Karpas-422 (cell line): ENCODE measurements around the gene DHRS7B. TPM values are rescaled to one million over a fixed set of nuclear protein-coding genes. Genes with fewer than 3 reads are reported as not detected.

Source experiments
- DNase-seq: peaks from one replicate; pipeline ENCODE4 v3.0.0-alpha.2; 2015
- H2AFZ ChIP-seq: fragments of 200-600 bp; sonication (generic); 2 replicates; pipeline ENCODE4 v1.6.1; 2014; ENCODE audit warnings: antibody characterized with exemption, low read length, mixed read lengths
- H3K27ac ChIP-seq: fragments of 200-600 bp; sonication (generic); 2 replicates; pipeline ENCODE4 v1.5.1; 2014; ENCODE audit warnings: mild to moderate bottlenecking, low read length, moderate library complexity
- H3K27me3 ChIP-seq: fragments of 200-600 bp; sonication (generic); 2 replicates; pipeline ENCODE4 v1.6.1; 2014; ENCODE audit warnings: low read length, mixed read lengths
- H3K36me3 ChIP-seq: fragments of 200-600 bp; sonication (generic); 2 replicates; pipeline ENCODE4 v1.6.1; 2014; ENCODE audit warnings: low read length, mixed read lengths; ENCODE audit not compliant: insufficient read depth
- H3K4me1 ChIP-seq: fragments of 200-600 bp; sonication (generic); 2 replicates; pipeline ENCODE4 v1.6.1; 2014; ENCODE audit warnings: mild to moderate bottlenecking, low read length, mixed read lengths
- H3K4me2 ChIP-seq: fragments of 200-600 bp; sonication (generic); 2 replicates; pipeline ENCODE4 v1.6.1; 2014; ENCODE audit warnings: low read length, low read depth, mild to moderate bottlenecking; ENCODE audit not compliant: poor library complexity, severe bottlenecking
- H3K4me3 ChIP-seq: fragments of 200-600 bp; sonication (generic); 2 replicates; pipeline ENCODE4 v1.5.1; 2014; ENCODE audit warnings: mild to moderate bottlenecking, antibody characterized with exemption, low read length, mixed read lengths
- H3K79me2 ChIP-seq: fragments of 200-600 bp; sonication (generic); 2 replicates; pipeline ENCODE4 v1.6.1; 2014; ENCODE audit warnings: mild to moderate bottlenecking, low read length, mixed read lengths
- H3K9ac ChIP-seq: fragments of 200-600 bp; sonication (generic); 2 replicates; pipeline ENCODE4 v1.6.0; 2014; ENCODE audit warnings: low read length
- H3K9me2 ChIP-seq: fragments of 200-600 bp; sonication (generic), shearing (Covaris generic); replicated peaks from 2 replicates; pipeline ENCODE4 v1.6.0; 2014; ENCODE audit warnings: mild to moderate bottlenecking, low read length, moderate library complexity; ENCODE audit not compliant: insufficient read depth
- H3K9me3 ChIP-seq: fragments of 300-700, 200-600 bp; sonication (generic); 2 replicates; pipeline ENCODE4 v1.6.1; 2014; ENCODE audit warnings: low read length, mixed read lengths
- H4K20me1 ChIP-seq: fragments of 200-600 bp; sonication (generic); 2 replicates; pipeline ENCODE4 v1.6.1; 2014; ENCODE audit warnings: mild to moderate bottlenecking, antibody characterized with exemption, low read length, low read depth; ENCODE audit not compliant: insufficient read depth
- total RNA-seq: library from RNA; depleted of rRNA; stranded (reverse); fragments of >200 nt; shearing (Covaris generic); gene quantifications from 2 replicates; pipeline ENCODE4 v1.2.3, GENCODE V29; 2014; ENCODE audit warnings: low replicate concordance

Gene DHRS7B
- total RNA-seq, 1 experiment from 2014 or later, result 2.2 TPM

DNA sequence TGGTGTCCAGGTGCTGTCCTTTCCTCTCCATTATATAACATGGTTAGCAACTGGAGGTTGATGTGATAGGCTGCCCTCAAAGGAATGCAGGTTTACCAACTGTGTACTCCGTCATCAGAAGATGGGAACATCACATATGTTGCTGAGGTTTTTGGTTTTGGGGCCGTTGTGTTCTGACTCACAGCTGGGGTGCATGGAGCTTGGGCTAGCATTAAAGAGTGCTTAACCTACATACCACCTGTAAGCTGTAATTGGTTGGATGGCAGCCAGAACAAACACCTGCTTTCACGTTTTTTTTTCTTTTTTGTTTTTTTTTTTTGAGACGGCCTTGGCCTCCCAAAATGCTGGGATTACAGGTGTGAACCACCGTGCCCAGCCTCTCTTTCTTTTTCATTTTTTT lies 66.3 kb downstream of the DHRS7B start:
- no peak overlapping the region for H3K4me3 ChIP-seq
- H4K20me1 ChIP-seq, result no peaks in the 10 kb centered on the region
- H3K79me2 ChIP-seq, result peaks cover under 1% of the 10 kb centered on the region; the same call in 1 of the 2 replicates
- H3K27me3 ChIP-seq, result no peaks in the 10 kb centered on the region
- H3K4me1 ChIP-seq, result no peaks in the 10 kb centered on the region
- peaks cover 2% of the 10 kb centered on the region; the same call in 1 of the 2 replicates for H3K36me3 ChIP-seq
- H3K9me3 ChIP-seq, result no peaks in the 10 kb centered on the region
- no peak for DNase-seq
- no peak overlapping the region for H3K27ac ChIP-seq
- no peak overlapping the region for H3K4me2 ChIP-seq
- H3K9me2 ChIP-seq, result no peaks in the 10 kb centered on the region
- H3K9ac ChIP-seq, result no peak overlapping the region
- H2AFZ ChIP-seq, result no peak overlapping the region

GRCh38 chr17:21194226-21194625 lies 67.5 kb downstream of the DHRS7B start:
- Histone ChIP-seq H3K4me1 (no peaks in the 10 kb centered on the region), H3K9me2 (no peaks in the 10 kb centered on the region), H3K4me3 (no peak overlapping the region), H3K9ac (no peak overlapping the region), H2AFZ (no peak overlapping the region), H3K4me2 (no peak overlapping the region), H4K20me1 (0 out of 2 replicates have a peak, but pooled peaks cover 7% of the 10 kb centered on the region), H3K9me3 (no peaks in the 10 kb centered on the region), H3K27ac (no peak overlapping the region), H3K36me3 (peaks cover 8% of the 10 kb centered on the region; the same call in 1 of the 2 replicates), H3K27me3 (no peaks in the 10 kb centered on the region), H3K79me2 (peaks cover 9% of the 10 kb centered on the region)
- DNase-seq, result no peak

GRCh38 chr17:21194703-21195102 lies 67.9 kb downstream of the DHRS7B start:
- peaks cover 14% of the 10 kb centered on the region for H3K79me2 ChIP-seq
- no peak overlapping the region for H3K27ac ChIP-seq
- DNase-seq, result no peak

GRCh38 chr17:21196126-21196525 lies 69.4 kb downstream of the DHRS7B start:
- no peak overlapping the region for H2AFZ ChIP-seq
- H3K27me3 ChIP-seq, result no peaks in the 10 kb centered on the region
- no peak overlapping the region for H3K4me2 ChIP-seq
- no peaks in the 10 kb centered on the region for H3K9me2 ChIP-seq
- H3K4me1 ChIP-seq, result no peaks in the 10 kb centered on the region
- no peaks in the 10 kb centered on the region for H3K9me3 ChIP-seq
- H3K27ac ChIP-seq, result no peak overlapping the region
- peaks cover 28% of the 10 kb centered on the region for H3K79me2 ChIP-seq
- no peak for DNase-seq
- H3K36me3 ChIP-seq, result peaks cover 8% of the 10 kb centered on the region; the same call in 1 of the 2 replicates
- H4K20me1 ChIP-seq, result peaks cover 21% of the 10 kb centered on the region; the same call in 1 of the 2 replicates
- H3K9ac ChIP-seq, result no peak overlapping the region
- no peak overlapping the region for H3K4me3 ChIP-seq

More at GRCh38 chr17:21194703-21195102, 67.9 kb downstream of the DHRS7B start:
- Histone ChIP-seq H3K4me1 (no peaks in the 10 kb centered on the region), H3K9me3 (no peaks in the 10 kb centered on the region), H2AFZ (no peak overlapping the region), H3K4me3 (no peak overlapping the region), H3K36me3 (peaks cover 8% of the 10 kb centered on the region; the same call in 1 of the 2 replicates), H3K27me3 (no peaks in the 10 kb centered on the region), H3K9me2 (no peaks in the 10 kb centered on the region), H4K20me1 (0 out of 2 replicates have a peak, but pooled peaks cover 7% of the 10 kb centered on the region), H3K4me2 (no peak overlapping the region), H3K9ac (no peak overlapping the region)

- Histone ChIP-seq H3K79me2 (peaks cover 50% of the 10 kb centered on the region), H3K36me3 (peaks cover 8% of the 10 kb centered on the region; the same call in 1 of the 2 replicates), H2AFZ (no peak overlapping the region), H3K9ac (no peak overlapping the region), H3K27me3 (no peaks in the 10 kb centered on the region), H4K20me1 (peaks cover 32% of the 10 kb centered on the region; the same call in 1 of the 2 replicates), H3K4me1 (no peaks in the 10 kb centered on the region), H3K27ac (no peak overlapping the region), H3K9me2 (no peaks in the 10 kb centered on the region), H3K9me3 (no peaks in the 10 kb centered on the region), H3K4me3 (no peak overlapping the region), H3K4me2 (no peak overlapping the region)
- no peak for DNase-seq
These were observed 71.6 kb downstream of the DHRS7B start for GRCh38 chr17:21198411-21198810.

DNA sequence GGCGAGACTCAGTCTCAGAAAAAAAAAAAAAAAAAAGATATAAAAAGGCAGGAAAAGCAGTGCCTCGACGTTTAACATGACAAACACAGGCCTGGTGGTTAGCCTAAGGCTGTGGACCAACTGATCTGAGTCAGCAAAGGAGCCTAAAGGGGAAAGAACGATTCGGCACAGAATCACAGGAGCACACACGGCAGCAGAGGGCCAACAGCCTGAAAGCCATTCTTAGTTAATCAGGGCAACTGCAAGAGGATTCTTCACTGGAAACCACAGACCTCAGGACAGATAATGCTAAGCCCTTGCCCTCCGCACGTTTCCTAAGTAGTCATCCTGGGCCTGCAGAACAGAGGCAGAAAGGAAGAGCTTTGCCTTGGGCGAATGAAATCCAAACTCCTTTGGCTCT lies 72.5 kb downstream of the DHRS7B start:
- H3K4me1 ChIP-seq, result no peaks in the 10 kb centered on the region
- H3K9me2 ChIP-seq, result no peaks in the 10 kb centered on the region
- H3K9me3 ChIP-seq, result no peaks in the 10 kb centered on the region
- no peak overlapping the region for H3K27ac ChIP-seq
- H4K20me1 ChIP-seq, result peaks cover 32% of the 10 kb centered on the region; the same call in 1 of the 2 replicates
- H3K79me2 ChIP-seq, result peaks cover 56% of the 10 kb centered on the region
- H3K4me2 ChIP-seq, result no peak overlapping the region
- peaks cover 8% of the 10 kb centered on the region; the same call in 1 of the 2 replicates for H3K36me3 ChIP-seq
- no peak overlapping the region for H2AFZ ChIP-seq
- H3K9ac ChIP-seq, result no peak overlapping the region
- H3K27me3 ChIP-seq, result no peaks in the 10 kb centered on the region
- no peak for DNase-seq
- H3K4me3 ChIP-seq, result no peak overlapping the region

DNA sequence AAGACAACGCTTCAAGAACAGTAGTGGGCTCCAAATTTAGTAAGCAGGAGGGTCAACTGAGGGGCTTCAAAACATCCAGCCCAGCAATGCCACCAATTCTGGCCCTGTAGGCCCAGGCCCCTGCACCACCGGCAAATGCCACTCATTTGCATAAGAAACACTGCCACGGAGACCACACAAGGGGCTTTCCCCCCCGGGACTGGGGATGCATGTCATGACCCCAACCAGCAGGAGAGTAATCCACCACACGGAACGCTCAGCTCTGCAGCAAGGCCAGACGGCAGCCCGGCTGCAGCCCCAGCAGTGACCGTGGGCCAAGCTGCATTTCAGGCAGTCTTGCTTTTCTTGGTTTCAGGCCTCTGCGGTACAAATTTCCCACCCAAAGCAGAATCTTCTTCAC lies 73.1 kb downstream of the DHRS7B start:
- Histone ChIP-seq H3K9ac (no peak overlapping the region), H3K9me2 (no peaks in the 10 kb centered on the region), H2AFZ (no peak overlapping the region), H3K27me3 (no peaks in the 10 kb centered on the region), H3K9me3 (no peaks in the 10 kb centered on the region), H3K4me2 (no peak overlapping the region), H3K36me3 (peaks cover 8% of the 10 kb centered on the region; the same call in 1 of the 2 replicates), H3K27ac (no peak overlapping the region), H3K4me1 (no peaks in the 10 kb centered on the region), H3K4me3 (no peak overlapping the region), H3K79me2 (peaks cover 61% of the 10 kb centered on the region), H4K20me1 (peaks cover 38% of the 10 kb centered on the region; the same call in 1 of the 2 replicates)
- DNase-seq, result no peak

DNA sequence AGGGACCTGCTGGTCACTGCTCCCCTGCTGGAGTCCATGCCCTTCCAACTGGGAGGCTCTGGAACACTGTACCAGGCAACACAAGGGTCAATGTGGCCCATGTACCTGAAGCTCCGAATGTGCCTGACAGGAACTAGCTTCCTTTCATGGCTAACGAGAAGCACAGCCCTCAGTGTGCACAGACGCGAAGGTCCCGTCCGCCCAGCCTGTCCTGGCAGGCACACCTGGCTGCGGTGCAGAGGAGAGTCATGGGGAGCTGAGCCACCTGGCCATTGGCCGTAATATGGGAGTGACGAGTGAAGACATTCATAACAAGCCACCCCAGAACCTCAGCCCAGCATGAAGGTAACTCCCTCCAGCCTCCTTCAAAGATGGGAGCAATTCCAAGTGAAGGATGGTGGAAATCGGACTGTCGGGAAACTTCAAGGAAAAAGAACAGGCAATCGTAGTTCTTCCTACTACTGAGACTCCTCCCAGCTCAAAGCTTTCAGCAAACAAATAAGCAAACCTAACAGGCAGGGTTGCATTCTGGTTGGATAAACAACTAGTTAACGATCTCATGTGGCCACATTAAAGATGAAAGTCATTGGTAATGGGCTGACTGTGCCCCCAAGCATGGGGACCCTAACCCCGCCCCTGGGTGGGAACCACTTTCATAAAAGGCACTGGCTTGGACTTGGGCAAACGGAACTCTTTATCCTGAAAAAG lies 74.0 kb downstream of the DHRS7B start:
- no peak overlapping the region for H2AFZ ChIP-seq
- no peak overlapping the region for H3K27ac ChIP-seq
- H3K9ac ChIP-seq, result no peak overlapping the region
- peaks cover 70% of the 10 kb centered on the region for H3K79me2 ChIP-seq
- no peaks in the 10 kb centered on the region for H3K4me1 ChIP-seq
- no peaks in the 10 kb centered on the region for H3K9me3 ChIP-seq
- no peaks in the 10 kb centered on the region for H3K9me2 ChIP-seq
- no peak overlapping the region for H3K4me2 ChIP-seq
- H4K20me1 ChIP-seq, result peaks cover 46% of the 10 kb centered on the region; the same call in 1 of the 2 replicates
- H3K27me3 ChIP-seq, result no peaks in the 10 kb centered on the region
- H3K4me3 ChIP-seq, result no peak overlapping the region
- peaks cover 8% of the 10 kb centered on the region; the same call in 1 of the 2 replicates for H3K36me3 ChIP-seq
- no peak for DNase-seq
